SU-DHL-6 (cell line): ENCODE data around the gene MAN1B1.

Experiments
- H2AFZ ChIP-seq: fragments of 200-600 bp; sonication (generic); 2 replicates; pipeline ENCODE4 v1.6.1; 2014; ENCODE audit warnings: low read depth, mild to moderate bottlenecking, moderate library complexity, mixed read lengths, antibody characterized with exemption, low read length; ENCODE audit not compliant: severe bottlenecking
- H3F3A ChIP-seq: fragments of 200-600 bp; shearing (Covaris generic); 2 replicates; pipeline ENCODE4 v1.6.0; 2016; ENCODE audit warnings: antibody characterized with exemption, mild to moderate bottlenecking; ENCODE audit not compliant: insufficient read depth
- H3K27ac ChIP-seq: fragments of 200-600 bp; sonication (generic); 2 replicates; pipeline ENCODE4 v1.5.1; 2016; ENCODE audit warnings: low read depth, mild to moderate bottlenecking, low read length, moderate library complexity, mixed read lengths
- H3K27me3 ChIP-seq: fragments of 200-600 bp; sonication (generic), shearing (Covaris generic); 2 replicates; pipeline ENCODE4 v1.6.0; 2014; ENCODE audit warnings: mild to moderate bottlenecking, low read length
- H3K36me3 ChIP-seq: fragments of 200-600 bp; sonication (generic); 2 replicates; pipeline ENCODE4 v1.6.1; 2014; ENCODE audit warnings: mild to moderate bottlenecking, low read length, mixed read lengths
- H3K4me2 ChIP-seq: fragments of 300-600, 200-600 bp; shearing (Covaris generic), sonication (generic); 2 replicates; pipeline ENCODE4 v1.6.0; 2014; ENCODE audit warnings: low read length, low read depth, mild to moderate bottlenecking; ENCODE audit not compliant: poor library complexity, severe bottlenecking
- H3K4me3 ChIP-seq: fragments of 200-600 bp; sonication (generic); 2 replicates; pipeline ENCODE4 v1.5.1; 2014; ENCODE audit warnings: antibody characterized with exemption, low read length, mild to moderate bottlenecking, mixed read lengths; ENCODE audit not compliant: insufficient read depth, poor library complexity, severe bottlenecking
- H3K79me2 ChIP-seq: fragments of 200-600 bp; sonication (generic); 2 replicates; pipeline ENCODE4 v1.6.1; 2014; ENCODE audit warnings: mild to moderate bottlenecking, low read length, moderate library complexity; ENCODE audit not compliant: insufficient read depth
- H3K9ac ChIP-seq: fragments of 200-600 bp; sonication (generic); 2 replicates; pipeline ENCODE4 v1.7.0; 2014; ENCODE audit warnings: mild to moderate bottlenecking, low read length
- H3K9me2 ChIP-seq: fragments of 200-600 bp; sonication (generic); replicated peaks from 2 replicates; pipeline ENCODE4 v1.6.1; 2014; ENCODE audit warnings: low read length; ENCODE audit not compliant: insufficient read depth
- H3K9me3 ChIP-seq: fragments of 200-600 bp; sonication (generic); 2 replicates; pipeline ENCODE4 v1.6.1; 2014; ENCODE audit warnings: low read length, mixed read lengths; ENCODE audit not compliant: insufficient read depth
- H4K20me1 ChIP-seq: fragments of 200-600 bp; sonication (generic); 2 replicates; pipeline ENCODE4 v1.6.1; 2014; ENCODE audit warnings: low read depth, mild to moderate bottlenecking, antibody characterized with exemption, low read length, moderate library complexity, mixed read lengths
- CTCF ChIP-seq: fragments of 200-600 bp; sonication (generic); IDR thresholded peaks from one replicate; pipeline ENCODE4 v1.5.1; 2017; ENCODE audit warnings: antibody characterized with exemption, mild to moderate bottlenecking, low read length, moderate library complexity; ENCODE audit not compliant: insufficient read depth, poor library complexity, severe bottlenecking
- EZH2phosphoT487 ChIP-seq: fragments of 200-600 bp; sonication (generic), shearing (Covaris generic); conservative IDR thresholded peaks from 2 replicates; pipeline ENCODE4 v1.6.1; 2018; ENCODE audit warnings: mild to moderate bottlenecking, antibody characterized with exemption, low read length, moderate library complexity, mixed read lengths

MAN1B1 gene

GRCh38 chr9:137076636-137077009 lies 10.2 kb upstream of the MAN1B1 start:
- Histone ChIP-seq H3K4me2 (peak overlapping the region; percentile 60), H4K20me1 (no peaks in the 10 kb centered on the region), H3K27me3 (no peaks in the 10 kb centered on the region), H3K9me3 (no peaks in the 10 kb centered on the region), H3K9me2 (no peaks in the 10 kb centered on the region), H3K79me2 (peaks cover 11% of the 10 kb centered on the region; the same call in 1 of the 2 replicates), H3K4me3 (peak overlapping the region; percentile 89), H3K27ac (no peak overlapping the region), H3K9ac (peak overlapping the region; percentile 83), H3F3A (peaks cover 14% of the 10 kb centered on the region; the same call in 1 of the 2 replicates), H2AFZ (peak overlapping the region; percentile 94), H3K36me3 (no peaks in the 10 kb centered on the region)
- TF ChIP-seq CTCF (no peak), EZH2phosphoT487 (no peak)

GRCh38 chr9:137077010-137077747 lies 9.6 kb upstream of the MAN1B1 start, which contains the start of gene UAP1L1:
UAP1L1 (plus strand) TSS chr9:137077517; CDS start chr9:137077533, 16 bp downstream.
- peak within 1 kb of the TSS; percentile 89 for H3K4me3 ChIP-seq
- peak within 1 kb of the TSS; percentile 83 for H3K9ac ChIP-seq
- peak within 1 kb of the TSS; percentile 72 for H3K4me2 ChIP-seq

DNA sequence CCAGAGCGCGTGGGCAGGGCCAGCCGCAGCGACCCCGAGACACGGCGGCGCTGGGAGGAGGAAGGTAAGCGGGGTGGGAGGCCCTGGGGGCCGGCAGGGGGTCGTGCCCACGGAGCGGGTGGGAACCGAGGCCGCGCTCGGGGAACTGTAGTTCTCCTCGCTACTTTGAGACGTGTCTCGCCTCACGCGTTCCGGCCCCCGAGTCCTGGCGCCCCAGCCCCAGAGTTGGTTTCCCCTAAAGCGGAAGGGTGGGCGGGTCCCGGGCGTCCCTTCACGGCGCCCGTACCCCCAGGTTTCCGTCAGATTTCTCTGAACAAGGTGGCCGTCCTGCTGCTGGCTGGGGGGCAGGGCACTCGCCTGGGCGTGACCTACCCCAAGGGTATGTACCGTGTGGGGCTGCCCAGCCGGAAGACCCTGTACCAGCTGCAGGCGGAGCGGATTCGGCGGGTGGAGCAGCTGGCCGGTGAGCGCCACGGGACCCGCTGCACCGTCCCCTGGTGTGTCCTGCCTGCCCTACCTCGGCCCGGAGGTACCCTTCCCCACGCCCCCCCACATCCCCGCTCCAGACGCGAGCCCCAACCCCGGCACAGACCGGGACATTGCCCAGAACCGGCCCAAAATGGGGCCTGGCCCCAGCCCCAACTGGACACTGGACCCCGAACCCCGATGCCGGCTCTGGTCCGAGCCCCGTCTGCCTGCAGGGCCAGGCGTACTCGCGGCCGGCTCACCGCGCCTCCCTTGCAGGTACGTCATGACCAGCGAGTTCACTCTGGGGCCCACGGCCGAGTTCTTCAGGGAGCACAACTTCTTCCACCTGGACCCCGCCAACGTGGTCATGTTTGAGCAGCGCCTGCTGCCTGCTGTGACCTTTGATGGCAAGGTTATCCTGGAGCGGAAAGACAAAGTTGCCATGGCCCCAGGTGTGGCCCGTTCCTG lies 8.8 kb upstream of the MAN1B1 start:
- no peaks in the 10 kb centered on the region for H3K36me3 ChIP-seq
- H3K9ac ChIP-seq = peak overlapping the region; percentile 83
- peak overlapping the region; percentile 44; the same call in 1 of the 2 replicates for H3K27ac ChIP-seq
- H3K9me2 ChIP-seq = no peaks in the 10 kb centered on the region
- peak overlapping the region; percentile 50 for H2AFZ ChIP-seq
- H3K4me3 ChIP-seq = peak overlapping the region; percentile 89
- no peaks in the 10 kb centered on the region for H4K20me1 ChIP-seq
- H3K4me2 ChIP-seq = peak overlapping the region; percentile 72
- H3K9me3 ChIP-seq = no peaks in the 10 kb centered on the region
- TF ChIP-seq EZH2phosphoT487 = no peak
- TF ChIP-seq CTCF = no peak
- H3K27me3 ChIP-seq = no peaks in the 10 kb centered on the region
- H3F3A ChIP-seq = peaks cover 14% of the 10 kb centered on the region; the same call in 1 of the 2 replicates
- H3K79me2 ChIP-seq = peaks cover 11% of the 10 kb centered on the region; the same call in 1 of the 2 replicates

More at GRCh38 chr9:137077010-137077747, 9.6 kb upstream of the MAN1B1 start, which contains the start of gene UAP1L1:
- peak within 1 kb of the TSS; percentile 94 for H2AFZ ChIP-seq
- H3F3A ChIP-seq = peaks cover 14% of the 10 kb centered on the region; the same call in 1 of the 2 replicates
- H4K20me1 ChIP-seq = no peaks in the 10 kb centered on the region
- H3K36me3 ChIP-seq = no peaks in the 10 kb centered on the region
- TF ChIP-seq CTCF (no peak), EZH2phosphoT487 (no peak)
- no peaks in the 10 kb centered on the region for H3K27me3 ChIP-seq
- no peaks in the 10 kb centered on the region for H3K9me3 ChIP-seq
- no peaks in the 10 kb centered on the region for H3K9me2 ChIP-seq
- peaks cover 11% of the 10 kb centered on the region; the same call in 1 of the 2 replicates for H3K79me2 ChIP-seq
- H3K27ac ChIP-seq = peak within 1 kb of the TSS; percentile 44; the same call in 1 of the 2 replicates
